SU-DHL-6 (cell line): ENCODE data around the gene BMPR1A.

Experiments used
- EZH2phosphoT487 ChIP-seq: fragments of 200-600 bp; sonication (generic), shearing (Covaris generic); conservative IDR thresholded peaks from 2 replicates; pipeline ENCODE4 v1.6.1; 2018; ENCODE audit warnings: mild to moderate bottlenecking, antibody characterized with exemption, low read length, moderate library complexity, mixed read lengths
- TF ChIP-seq, protein P1 (sequence below): fragments of 200-600 bp; sonication (generic); IDR thresholded peaks from one replicate; pipeline ENCODE4 v1.5.1; 2017; ENCODE audit warnings: antibody characterized with exemption, mild to moderate bottlenecking, low read length, moderate library complexity; ENCODE audit not compliant: insufficient read depth, poor library complexity, severe bottlenecking

DNA sequence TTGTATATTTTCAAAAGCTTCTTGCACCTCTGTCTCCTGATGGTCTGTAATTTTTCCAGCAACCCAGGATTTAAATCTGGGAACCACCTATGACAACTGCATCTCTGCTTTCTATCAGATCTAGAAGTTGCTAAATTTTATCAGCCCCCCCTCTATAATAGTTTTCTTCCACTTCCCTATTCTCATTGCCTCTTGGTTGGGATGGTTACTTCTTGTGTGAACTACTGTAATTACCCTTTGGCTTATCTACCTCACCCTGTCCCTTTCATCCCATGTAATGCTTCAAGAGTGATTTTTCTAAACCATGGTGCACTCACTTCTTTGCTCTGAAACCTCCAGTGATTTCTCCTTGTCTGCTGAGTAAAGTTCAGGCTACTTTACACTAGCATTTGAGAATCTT lies 92.3 kb downstream of the BMPR1A start:
- TF ChIP-seq EZH2phosphoT487, result no peak
- TF ChIP-seq, protein P1, sequence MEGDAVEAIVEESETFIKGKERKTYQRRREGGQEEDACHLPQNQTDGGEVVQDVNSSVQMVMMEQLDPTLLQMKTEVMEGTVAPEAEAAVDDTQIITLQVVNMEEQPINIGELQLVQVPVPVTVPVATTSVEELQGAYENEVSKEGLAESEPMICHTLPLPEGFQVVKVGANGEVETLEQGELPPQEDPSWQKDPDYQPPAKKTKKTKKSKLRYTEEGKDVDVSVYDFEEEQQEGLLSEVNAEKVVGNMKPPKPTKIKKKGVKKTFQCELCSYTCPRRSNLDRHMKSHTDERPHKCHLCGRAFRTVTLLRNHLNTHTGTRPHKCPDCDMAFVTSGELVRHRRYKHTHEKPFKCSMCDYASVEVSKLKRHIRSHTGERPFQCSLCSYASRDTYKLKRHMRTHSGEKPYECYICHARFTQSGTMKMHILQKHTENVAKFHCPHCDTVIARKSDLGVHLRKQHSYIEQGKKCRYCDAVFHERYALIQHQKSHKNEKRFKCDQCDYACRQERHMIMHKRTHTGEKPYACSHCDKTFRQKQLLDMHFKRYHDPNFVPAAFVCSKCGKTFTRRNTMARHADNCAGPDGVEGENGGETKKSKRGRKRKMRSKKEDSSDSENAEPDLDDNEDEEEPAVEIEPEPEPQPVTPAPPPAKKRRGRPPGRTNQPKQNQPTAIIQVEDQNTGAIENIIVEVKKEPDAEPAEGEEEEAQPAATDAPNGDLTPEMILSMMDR, result no peak
